Stimulated activated CD4-positive, alpha-beta T cell treated with anti-CD3 and anti-CD28 coated beads, Interleukin-1b, Interleukin-23, amount 100 ng/mL, for 4 hours (primary cell): Measurements from ENCODE around the gene PSMD1.
"Not testable (repeated sequence)": the region's sequence is repeated elsewhere in the genome, so short reads cannot be mapped to it uniquely, and the experiment has no call there.

ENCODE experiments used
- DNase-seq, 2 donors: peaks; one replicate each; pipeline ENCODE4 v3.0.0-alpha.2; 2020; ENCODE audit warnings: low read depth in 2 of 2

Gene PSMD1

DNA sequence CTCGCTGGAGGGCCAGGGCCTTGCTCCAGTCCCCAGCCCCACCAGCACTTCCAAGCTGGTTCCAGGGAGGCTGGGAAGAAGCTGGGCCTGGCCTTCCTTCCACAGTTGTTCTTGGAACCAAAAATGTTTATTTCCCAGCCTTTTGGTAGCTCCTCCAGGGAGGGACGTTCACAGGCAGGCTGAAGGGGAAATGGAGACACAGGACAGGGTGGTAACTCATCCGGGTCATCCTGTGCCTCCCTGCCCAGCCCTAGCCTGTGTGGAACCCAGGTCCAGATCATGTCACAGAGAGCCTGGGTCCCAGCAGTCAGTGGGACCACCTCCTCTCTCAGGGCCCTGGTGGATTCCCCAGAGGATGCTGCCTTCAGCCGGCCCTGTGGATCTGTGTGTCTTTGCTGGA, 129.2 kb downstream of the PSMD1 start:
- no peak for DNase-seq

DNA sequence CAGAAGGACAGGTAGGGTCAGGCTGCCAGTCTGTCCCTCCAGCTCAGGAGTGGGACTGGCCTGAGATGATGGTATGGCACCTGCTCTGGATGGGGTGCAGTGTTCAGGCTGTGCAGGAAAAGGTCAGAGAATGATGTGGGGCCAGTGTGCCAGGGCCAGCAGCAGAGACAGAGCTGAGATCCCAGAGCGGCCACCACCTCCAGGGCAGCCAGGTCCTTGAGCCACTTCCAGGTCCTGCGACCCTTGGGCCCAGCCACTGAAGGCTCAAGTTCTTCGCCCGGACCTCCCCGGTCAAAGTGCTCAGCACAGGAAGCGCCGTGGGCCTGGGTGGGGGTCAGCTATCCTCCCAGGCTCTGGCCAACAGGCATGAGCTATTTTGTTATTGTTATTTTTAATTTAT, 129.7 kb downstream of the PSMD1 start:
- DNase-seq = no peak

DNA sequence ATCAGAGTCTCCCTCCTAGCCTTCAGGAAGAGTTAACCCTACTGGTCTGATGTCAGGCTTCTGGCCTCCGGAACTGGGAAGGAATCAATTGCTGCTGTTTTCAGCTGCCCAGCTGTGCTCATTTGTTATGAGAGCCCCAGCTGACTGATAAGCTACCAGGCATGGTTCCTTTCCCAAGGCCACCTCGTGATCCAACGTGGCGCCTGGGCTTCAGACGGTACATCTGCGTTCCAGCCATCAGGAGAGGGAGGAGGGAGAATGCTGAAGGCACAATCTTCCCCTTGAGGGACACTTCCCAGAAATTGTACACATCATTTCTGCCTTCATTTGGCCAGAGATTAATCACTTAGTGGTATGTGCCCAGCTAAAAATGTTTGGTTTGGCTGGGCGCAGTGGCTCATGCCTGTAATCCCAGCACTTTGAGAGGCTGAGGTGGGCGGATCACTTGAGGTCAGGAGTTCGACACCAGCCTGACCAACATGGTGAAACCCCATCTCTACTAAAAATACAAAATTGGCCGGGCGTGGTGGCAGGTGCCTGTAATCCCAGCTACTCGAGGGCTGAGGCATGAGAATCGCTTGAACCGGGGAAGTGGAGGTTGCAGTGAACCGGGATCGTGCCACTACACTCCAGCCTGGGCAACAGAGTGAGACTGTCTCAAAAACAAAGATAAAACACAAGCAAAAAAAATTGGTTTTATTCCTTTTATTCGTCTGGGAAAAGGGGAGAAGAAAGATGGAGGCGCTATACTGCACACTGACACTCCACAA, 131.3 kb downstream of the PSMD1 start:
- no peak for DNase-seq

DNA sequence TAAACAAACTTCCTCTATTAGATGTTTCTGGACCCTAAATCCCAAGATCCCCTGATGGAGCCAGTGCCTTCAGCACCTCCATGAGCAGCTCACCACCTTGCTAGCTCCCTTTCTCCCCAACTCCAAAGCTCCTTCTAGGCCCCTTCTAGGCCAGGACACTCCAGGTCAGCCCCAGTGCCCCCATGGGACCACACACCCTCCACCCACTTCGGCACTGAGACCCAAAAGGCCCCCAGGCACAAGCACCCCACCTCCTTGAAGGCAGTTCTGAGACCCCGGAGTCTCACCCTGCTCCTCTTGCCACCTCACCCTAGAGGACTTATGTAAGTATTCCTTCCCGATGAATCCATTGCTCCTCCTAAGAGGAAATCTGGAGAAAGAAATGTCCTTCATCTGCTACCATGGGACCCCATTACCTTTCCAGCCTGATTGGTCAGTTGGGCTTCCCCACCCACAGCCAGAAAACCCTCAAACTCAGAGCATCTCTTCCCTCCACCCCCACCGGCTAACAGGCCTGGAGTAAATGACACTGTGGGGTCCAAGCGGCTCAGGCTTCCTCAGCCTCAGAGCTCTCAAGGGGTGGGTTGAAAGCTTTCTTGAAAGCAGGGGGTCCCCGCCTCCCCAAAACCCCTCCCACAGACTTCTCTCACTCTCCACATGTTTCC, 132.0 kb downstream of the PSMD1 start:
- no peak for DNase-seq

DNA sequence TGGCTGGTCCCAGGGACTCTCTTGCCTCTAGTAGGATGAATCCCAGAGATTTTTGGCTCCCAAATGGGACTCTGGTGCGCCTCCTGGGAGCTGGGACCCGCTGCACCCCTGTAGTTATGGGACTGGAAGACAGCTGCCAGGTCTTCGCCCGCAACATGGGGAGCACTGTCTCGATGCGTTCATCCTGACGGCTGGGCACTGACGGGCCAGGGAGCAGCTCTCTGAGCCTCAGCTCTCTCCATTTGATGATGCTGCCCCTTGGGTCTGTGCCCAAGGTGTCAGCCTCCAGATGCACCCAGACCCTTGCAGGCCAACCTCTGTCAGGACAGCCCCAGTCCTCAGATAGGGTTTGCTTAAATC, 132.5 kb downstream of the PSMD1 start:
- no peak for DNase-seq

DNA sequence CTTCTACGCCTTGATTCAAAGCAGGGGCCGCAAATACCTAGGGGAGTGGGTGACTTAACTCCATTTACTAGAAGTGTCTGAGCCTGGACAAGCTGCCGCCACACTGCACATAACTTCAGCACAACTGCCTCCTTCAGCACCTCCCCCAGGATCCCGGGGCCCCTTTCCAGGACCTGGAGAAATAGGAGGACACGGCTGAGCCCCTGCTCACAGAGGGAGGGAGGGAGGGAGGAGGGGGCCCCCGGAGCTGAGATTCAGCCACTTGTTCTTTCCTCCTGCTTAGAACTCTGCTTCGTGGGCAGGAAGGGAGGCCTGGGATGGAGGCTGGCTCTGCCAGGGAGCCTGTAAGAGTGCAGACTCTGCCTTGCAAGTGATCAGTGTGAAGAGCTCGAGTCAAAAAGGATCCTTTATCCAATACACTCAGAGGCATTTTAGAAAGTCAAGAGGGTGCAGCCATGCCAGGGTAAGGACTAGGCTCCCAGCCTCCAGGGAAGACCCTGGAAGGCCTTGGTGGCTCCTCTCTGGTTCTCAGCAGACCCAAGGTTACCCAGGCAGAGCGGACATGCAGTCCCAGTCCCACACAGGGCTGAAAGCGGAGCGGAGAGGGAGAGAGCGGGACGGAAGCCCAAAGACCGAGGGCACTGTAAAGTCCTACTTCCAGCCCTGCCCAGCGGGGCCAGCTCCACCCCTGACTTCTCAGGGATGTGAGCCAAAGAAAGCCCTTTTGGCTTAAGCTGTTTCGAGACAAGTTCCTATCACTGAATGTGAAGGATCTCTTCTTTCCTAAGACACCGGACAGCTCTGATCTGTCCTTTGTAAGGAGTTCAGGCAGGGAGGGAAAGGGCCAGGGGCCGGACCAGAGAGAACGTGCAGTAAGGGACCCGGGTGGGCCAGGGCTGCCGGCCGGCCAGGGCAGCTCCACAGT, 133.2 kb downstream of the PSMD1 start:
- DNase-seq = no peak

DNA sequence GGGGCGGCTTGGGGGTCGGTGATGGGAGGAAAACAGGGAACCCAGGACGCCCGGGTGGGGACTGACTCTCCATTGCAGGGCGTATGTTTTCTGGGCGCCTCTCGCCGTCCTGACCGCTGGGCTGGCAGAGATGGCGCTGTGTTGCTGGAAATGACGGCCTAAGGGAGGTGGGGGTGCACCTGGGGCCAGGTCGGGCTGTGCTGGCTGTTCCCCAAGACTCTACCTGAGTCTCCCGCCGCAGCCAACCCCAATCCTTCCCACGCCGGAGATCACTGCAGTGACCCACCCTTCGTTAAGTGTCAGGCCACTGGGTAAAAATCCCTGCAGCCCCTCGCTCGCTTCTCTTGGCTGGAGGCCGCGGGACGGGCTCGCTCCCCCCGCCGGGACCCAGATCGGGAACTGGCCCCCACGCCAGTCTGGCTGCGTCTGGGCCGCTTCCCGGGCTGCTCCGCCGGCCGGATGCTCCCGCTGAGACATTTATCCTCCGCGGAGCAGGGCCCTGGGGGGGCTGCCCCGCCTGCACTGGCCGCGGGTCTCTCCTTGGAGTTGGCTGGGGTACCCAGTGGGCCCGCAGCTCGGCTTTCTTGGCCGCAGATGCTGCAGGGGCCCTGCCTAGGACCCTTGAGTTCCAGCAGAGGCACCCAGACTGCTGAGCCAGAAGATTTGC, 134.0 kb downstream of the PSMD1 start:
- DNase-seq = no peak

DNA sequence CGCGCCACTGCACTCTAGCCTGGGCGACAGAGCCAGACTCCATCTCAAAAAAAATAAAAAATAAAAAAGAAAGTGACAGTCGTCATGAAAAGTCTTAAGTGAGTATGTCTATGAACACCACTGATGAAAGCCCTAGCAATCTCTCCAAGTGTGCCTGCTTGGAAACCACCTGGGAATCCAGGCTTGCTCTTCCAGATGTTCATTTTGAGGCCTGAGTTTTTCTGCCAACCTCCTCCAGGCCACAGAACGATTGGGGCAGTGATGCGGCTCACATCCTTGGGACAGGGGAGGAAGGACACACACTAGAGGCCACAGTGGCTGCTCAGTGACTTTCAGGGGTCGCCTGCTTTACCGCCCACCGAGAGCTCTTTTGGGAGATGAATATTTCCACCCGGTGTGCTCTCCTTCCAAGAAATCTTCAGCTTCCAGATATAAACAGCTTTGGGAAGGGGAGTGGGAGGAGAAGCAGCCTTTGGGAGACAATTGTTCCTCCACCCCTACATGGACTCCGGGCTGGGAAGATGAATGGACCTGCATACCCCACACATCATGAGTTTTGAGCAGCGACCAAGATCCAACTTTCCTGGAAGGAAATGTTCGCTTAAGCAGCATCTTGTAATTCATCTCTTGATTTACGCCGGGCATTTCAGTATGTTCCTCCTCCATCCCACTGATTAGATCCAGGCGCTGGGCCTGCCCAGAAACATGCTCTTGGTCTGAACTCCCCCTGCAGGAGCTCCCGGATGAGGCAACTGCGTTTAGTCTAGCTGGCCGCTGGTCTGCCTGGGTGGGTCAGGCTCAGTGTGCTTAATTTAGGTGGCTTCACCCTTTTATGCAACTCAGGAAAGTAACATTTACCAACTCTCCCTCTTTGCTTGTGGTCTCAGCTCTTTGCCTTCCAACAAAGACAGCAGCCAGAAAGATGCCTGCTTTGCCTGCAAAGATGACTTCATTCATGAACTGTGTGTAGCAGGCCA, 135.5 kb downstream of the PSMD1 start:
- no peak for DNase-seq

DNA sequence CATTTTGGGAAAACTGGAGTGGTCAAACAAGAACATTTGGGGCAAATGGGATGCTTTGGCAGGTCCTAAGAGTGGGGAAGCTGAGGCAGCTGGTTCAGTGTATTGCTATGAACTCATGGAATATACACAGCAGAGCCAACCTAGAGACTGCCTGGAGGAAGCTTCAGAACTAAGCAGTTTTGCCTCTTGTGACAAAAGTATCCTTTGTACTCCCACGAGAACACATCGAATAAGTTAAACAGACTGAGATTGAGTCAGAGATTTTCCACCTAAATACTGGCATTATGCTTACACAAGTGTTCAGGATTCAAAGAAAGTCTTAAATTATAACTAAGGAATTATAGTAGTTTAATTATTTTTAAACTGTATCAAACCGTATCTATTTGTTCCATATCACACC, 136.5 kb downstream of the PSMD1 start:
- no peak for DNase-seq

DNA sequence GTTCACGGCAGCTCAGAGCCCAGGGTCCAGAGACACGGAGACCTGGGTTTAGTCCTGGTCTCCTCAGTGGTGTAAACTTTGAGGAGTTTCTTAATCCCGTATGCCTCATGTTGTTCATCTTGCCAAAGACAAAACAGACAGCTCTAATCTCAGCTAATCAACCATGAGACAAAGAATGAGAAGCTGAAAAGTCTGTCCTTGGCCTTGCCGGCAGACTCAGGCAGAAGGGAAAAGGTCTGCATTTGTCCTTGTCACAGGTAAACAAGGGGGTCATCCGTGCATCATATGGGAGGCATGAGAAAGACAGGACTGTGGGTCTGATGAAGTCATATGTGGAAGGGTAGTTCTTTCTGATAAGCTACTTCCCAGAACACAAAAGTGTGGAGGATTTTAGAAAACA, 139.9 kb downstream of the PSMD1 start:
- no peak for DNase-seq

DNA sequence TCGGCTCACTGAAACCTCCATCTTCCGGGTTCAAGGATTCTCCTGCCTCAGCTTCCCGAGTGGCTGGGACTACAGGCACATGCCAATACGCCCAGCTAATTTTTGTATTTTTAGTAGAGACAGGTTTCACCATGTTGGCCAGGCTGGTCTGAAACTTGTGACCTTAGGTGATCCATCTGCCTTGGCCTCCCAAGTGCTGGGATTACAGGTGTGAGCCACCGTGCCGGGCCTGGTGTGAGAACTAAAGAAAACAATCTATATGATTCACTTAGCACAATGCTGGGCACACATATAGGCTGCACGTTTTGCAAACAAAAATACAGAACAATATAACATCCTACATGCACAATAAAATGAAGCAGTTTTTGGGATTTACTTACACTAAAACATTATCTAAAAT, 140.5 kb downstream of the PSMD1 start:
- DNase-seq = not testable (repeated sequence)

DNA sequence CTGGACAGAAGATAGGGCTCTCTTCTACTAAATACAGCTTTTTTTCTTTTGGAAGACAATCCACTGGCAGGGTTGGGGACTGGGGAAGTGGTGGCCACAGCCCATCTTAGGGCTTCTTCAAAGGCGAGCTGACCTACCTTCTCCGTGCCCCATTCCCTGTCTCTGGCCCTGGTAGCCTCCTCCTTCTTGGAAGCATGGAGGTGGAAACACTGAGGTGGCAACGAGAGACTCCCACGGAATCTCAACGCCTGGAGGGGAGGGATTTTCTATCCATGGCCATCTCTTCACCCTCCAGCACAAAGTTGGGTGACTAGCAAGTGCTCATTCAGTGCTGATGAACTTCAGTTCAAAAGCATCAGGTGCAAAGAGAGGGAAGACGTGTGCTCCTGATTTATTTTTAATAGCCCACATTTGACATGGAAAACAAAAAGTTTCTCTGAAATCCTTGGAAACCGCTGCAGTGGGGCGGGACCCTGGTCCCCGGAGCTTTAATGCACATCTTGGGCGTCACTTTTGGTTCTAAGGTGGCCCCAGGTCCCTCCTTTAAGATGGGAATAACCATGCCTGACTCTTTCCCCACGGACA, 141.1 kb downstream of the PSMD1 start:
- DNase-seq = no peak

DNA sequence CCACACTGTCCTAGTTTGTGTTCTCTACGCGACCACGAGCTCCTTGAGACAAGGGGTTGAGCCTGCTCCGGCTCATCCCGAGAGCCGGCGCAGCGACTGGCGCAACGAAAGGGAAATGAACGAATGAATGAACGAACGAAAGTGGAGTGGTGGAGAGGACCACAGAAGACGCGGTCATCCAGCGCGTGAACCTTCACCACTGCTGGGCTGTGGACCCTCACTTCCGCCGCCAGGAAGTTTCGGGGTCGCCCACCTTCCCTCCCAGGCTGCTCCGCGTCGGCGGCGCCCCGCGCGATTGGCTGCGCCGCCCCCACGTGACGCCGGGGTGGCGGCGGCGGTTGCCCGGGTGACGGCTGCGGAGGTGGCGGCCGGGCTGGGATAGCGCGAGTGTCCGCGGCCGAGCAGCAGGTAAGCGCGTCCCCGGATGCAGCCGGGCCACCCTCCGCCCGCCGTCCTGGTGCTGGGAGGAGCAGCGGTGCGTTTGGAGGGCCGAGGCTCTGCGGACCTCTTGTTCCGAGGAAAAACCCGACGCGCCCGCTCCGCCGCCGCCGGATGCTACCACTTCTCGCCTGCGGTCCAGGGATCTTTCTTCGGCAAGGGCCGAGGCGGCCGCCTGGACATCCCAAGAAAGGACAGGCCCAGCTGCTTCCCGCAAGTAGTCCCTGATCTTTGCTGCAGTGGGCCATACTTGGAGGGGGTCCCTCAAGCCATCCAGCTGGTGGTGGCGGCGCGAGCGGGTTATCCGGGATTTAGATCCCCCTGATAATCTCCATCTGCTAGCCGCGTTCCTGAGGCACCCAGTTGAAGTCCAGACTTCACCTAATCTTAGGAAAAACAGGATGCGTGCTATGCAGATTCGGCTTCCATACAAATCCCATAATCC, 141.9 kb downstream of the PSMD1 start, which contains the start of gene ARMC9:
TSS of gene ARMC9 (plus strand) at position 341 of the 883 bp plus-strand sequence. CDS start 7,608 bp downstream, outside the sequence.
- peak; percentile 58 to 73 for DNase-seq

DNA sequence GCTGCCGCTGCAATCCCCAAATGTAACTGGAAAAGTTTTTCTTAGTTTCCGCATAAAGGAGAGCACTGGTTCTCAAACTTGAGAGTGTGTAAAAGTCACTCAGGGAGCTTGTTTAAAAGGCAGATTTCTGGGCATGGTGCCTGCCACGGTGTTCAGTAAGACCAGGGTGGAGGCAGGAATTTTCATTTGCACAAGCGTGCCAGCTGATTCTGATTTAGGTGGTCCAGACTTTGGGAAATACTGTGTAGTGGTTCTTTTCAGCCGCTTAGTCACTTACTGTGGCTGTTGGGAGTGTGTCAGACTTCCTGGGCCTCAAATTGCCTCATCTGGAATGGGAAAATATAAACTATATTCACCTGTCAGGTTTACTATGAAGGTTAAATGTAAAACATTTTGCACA, 142.6 kb downstream of the PSMD1 start:
- no peak for DNase-seq

DNA sequence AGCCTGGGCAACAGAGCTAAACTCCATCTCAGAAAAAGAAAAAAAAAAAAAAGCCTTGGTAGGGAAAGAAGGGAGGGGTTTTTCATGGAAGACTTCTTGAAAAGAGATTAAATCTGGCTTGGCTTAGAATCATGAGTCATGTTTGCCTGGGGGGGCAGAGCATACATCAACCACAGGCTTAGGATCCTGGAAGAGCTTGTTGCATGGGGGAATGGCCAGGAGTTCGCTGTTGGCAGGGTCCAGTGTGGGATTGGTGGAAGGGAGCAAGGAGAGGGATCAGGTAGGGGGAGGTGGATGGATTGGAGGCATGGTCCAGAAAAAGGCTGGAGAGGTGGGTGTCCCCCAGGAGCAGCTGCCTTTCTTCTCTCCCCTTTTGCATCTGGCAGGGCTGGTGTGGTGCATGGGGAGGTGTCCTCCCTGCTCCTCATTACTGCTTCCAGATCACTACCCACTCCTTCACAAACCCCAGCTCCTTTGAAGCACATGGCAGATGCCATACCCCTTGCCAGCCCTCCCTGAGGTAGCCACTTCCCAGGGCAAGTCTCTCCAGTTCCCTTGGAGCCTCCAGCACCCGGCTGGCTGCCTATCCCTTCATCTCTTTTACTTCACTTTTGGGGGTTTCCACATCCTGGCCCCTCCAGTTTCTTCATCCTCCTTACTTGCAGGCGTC, 144.3 kb downstream of the PSMD1 start:
- no peak for DNase-seq

DNA sequence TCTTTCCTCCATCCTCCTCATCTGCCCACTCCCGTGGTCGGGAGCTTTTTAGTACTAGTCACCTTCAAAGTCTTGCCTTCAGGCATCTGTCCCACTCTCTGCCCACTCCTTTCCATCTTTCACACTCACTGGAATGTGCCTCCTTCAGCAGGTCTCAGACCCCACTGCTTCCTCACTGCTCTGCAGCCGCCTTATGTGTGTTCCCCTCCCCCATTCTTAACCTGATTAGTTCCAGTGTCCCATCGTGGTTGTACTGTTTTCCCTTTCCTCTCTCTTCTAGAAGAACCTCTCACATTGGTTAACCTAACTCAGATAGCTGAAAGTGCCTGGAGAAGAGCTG, 144.8 kb downstream of the PSMD1 start:
- DNase-seq = no peak

DNA sequence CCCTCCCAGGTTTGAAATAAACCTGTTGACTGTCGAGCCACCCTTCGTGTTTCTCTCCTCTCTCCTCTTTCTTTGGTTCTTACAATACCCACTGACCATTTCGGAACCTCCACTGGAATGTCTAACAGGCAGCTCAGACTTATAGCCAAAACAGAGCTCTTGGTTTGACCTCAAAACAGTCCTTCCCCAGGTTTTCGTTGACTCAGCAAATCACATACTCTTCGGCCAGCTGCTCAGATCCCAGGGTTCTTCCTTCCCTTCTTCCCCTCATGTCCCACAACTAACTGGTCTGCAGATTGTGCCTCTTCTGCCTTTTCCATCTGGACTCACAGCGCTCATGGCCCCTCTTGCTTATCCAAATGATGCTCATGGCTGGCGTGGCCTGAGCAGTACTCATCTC, 146.4 kb downstream of the PSMD1 start:
- no peak for DNase-seq

DNA sequence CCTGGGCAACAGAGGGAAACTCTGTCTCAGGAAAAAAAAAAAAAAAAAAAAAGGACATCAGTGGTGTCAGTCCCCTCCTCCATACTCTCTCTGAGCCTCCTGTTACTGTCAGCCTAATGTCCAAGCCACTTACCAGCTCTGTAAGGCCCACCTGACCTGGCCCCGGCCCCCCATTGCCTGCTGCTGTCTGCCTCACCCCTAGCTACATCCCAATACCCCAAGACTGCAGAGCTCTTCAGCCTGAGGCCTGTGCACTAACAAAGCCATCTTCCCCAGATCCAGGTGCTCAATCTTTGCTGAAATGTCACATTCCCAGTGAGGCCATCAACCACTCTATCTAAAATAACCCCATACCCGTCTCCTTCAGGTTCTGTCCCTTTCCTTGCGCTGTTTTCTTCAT, 147.5 kb downstream of the PSMD1 start:
- DNase-seq = no peak

DNA sequence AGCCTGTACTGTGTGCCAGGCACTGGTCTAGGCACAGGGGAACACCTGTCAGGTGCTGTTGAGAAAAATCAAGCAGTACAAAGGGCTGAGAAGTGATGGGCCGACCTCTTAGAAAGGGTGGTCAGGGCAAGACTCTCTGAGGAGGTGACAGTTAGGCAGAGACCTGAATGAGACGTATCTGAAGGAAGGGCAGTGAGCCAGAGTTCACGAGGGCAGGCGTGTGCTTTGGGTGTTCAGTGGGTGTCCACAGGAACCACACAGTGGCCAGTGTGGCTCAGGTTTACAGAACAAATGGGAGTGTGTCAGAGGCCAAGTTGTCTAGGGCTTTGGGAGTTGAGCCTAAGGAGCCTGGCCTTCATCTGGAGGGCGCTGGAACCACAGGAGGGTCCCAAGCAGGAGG, 147.9 kb downstream of the PSMD1 start:
- no peak for DNase-seq
